ENCODE measurements around the gene RIBC2.
"Not testable (repeated sequence)": the region's sequence is repeated elsewhere in the genome, so short reads cannot be mapped to it uniquely, and the experiment has no call there.

Gene RIBC2

GRCh38 chr22:45450101-45450785 is 36.8 kb downstream of the RIBC2 start:
- TF ChIP-seq ZNF274 (IDR thresholded peaks at IDR 0.05; ENCODE audit: low read depth, low read length): no peak
- H3K4me3 ChIP-seq (ENCODE audit: low read length): no peak overlapping the region

DNA sequence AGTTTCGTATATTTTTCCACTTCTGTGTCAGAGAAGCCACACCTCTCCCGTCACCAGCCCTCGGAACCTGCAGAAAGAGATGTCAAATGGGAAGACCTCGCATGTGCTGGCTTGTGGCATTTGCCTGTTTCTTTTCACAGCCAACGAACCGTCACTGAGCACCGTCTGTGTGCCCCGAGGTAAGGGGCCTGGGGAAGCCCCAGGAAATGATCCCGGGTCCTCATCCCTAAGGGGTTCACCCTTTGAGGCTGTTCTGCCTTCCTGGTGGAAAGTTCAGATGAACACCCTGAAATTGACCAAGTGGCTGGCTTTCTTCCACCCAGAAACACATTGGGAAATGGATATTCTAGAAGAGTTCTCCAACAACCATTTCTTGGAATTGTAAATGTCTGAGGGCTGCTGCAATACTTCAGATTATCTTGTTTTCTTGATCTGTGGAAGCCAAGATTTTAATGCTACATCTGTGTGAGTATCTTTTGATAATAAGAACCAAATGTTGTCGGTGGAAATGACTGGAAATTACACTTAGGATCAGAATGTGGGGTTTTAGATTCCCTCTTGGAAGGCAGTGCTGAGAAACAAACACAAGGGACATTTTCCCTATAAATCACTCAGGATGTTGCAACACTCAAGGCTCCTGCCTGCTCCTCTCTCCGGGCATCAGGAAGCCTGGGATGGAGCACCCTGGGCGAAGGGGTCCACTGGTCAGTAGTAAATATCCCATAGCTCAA is 37.6 kb downstream of the RIBC2 start:
- no peak for TF ChIP-seq ZNF274 (IDR thresholded peaks at IDR 0.05; ENCODE audit: low read depth, low read length)
- no peak overlapping the region for H3K4me3 ChIP-seq (ENCODE audit: low read length)

GRCh38 chr22:45451972-45452371 is 38.5 kb downstream of the RIBC2 start:
- no peak overlapping the region for H3K4me3 ChIP-seq (ENCODE audit: low read length)
- no peak for TF ChIP-seq ZNF274 (IDR thresholded peaks at IDR 0.05; ENCODE audit: low read depth, low read length)

DNA sequence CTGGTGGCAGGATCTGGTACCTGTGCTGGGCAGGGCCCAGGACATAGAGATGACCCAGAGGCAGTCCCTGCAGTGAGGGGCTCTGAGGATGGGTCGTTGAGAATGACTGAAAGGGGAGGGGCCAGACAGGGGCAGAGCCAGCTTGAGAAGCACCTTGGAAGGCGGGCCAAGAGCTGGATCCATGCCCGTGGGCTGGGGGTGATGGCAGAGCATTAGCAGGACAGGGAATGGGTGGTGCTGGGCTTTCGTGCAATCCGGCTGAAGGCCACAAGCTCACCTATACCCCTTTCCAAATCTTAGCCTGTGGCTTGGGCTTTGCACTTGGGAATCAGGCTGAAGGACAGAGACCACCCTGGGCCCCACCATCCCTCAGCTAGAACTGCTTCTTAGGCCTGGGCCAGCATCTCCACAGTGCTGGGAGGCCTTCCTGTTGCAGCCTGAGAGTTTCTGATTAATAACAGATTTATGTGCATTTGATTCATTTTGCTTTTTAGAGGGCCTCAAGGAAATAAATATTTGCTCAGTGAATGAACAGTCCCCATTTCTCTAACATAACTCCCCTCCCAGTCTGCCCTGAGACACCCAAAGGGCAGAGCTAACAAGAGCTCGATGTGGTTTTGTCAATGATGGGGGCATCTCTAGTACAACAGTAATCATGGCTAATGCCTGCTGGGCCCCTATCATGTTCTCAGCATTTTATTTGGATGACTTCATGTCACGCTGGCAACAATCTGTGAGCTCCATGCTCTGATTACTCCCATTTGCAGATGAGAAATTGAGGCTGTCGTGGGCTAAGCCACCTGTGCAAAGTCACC is 39.3 kb downstream of the RIBC2 start:
- TF ChIP-seq ZNF274 (IDR thresholded peaks at IDR 0.05; ENCODE audit: low read depth, low read length): no peak

GRCh38 chr22:45453764-45454163 is 40.3 kb downstream of the RIBC2 start:
- no peak overlapping the region for H3K4me3 ChIP-seq (ENCODE audit: low read length)
- TF ChIP-seq ZNF274 (IDR thresholded peaks at IDR 0.05; ENCODE audit: low read depth, low read length): no peak

More for the DNA sequence above, 39.3 kb downstream of the RIBC2 start:
- no peak overlapping the region for H3K4me3 ChIP-seq (ENCODE audit: low read length)

GRCh38 chr22:45454275-45454674 is 40.8 kb downstream of the RIBC2 start:
- TF ChIP-seq ZNF274 (IDR thresholded peaks at IDR 0.05; ENCODE audit: low read depth, low read length): no peak
- no peak overlapping the region for H3K4me3 ChIP-seq (ENCODE audit: low read length)

GRCh38 chr22:45455212-45455611 is 41.7 kb downstream of the RIBC2 start:
- H3K4me3 ChIP-seq (ENCODE audit: low read length): no peak overlapping the region

DNA sequence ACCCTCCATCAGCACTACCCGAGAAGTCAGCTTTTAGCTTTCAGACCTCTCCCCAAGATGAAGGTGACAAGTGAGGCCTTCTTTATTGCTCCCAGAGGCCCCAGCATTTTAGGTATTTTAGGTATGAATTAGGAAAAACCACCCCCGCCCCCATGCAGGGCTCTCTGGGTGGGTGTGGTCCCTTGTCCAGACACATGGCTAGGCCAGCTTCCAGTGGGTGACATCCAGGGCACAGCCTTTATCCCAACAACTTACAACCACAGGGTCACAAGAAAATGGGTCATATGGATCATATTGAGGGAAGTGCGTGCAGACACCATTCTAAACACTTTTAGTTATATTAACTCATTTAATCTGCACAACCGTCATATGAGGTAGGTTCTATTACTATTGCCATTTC is 42.1 kb downstream of the RIBC2 start:
- H3K4me3 ChIP-seq (ENCODE audit: low read length): no peak overlapping the region
- no peak for TF ChIP-seq ZNF274 (IDR thresholded peaks at IDR 0.05; ENCODE audit: low read depth, low read length)

More at GRCh38 chr22:45455212-45455611, 41.7 kb downstream of the RIBC2 start:
- TF ChIP-seq ZNF274 (IDR thresholded peaks at IDR 0.05; ENCODE audit: low read depth, low read length): no peak

GRCh38 chr22:45456811-45457210 is 43.3 kb downstream of the RIBC2 start:
- TF ChIP-seq ZNF274 (IDR thresholded peaks at IDR 0.05; ENCODE audit: low read depth, low read length): no peak

GRCh38 chr22:45458532-45458931 is 45.0 kb downstream of the RIBC2 start:
- H3K4me3 ChIP-seq (ENCODE audit: low read length): no peak overlapping the region
- no peak for TF ChIP-seq ZNF274 (IDR thresholded peaks at IDR 0.05; ENCODE audit: low read depth, low read length)

More at GRCh38 chr22:45456811-45457210, 43.3 kb downstream of the RIBC2 start:
- H3K4me3 ChIP-seq (ENCODE audit: low read length): no peak overlapping the region

DNA sequence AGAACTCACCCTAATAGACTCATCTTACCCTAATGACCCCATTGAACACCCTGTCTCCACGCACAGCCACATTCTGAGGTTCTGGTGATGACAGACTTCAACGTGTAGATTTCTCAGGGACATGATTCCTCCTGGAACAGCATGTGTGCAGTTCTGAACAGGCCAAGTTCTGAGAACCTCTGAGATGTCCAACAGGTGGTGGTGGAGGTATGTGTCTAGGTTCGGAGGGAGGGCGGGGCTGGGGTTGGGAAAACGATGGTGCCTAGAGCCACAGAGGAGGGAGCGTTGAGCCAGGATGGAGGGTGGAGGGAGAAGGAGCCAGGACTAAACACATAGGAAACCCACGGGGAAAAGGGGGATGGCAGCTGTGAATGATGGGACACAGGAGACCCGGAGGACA is 45.7 kb downstream of the RIBC2 start:
- H3K4me3 ChIP-seq (ENCODE audit: low read length): no peak overlapping the region

DNA sequence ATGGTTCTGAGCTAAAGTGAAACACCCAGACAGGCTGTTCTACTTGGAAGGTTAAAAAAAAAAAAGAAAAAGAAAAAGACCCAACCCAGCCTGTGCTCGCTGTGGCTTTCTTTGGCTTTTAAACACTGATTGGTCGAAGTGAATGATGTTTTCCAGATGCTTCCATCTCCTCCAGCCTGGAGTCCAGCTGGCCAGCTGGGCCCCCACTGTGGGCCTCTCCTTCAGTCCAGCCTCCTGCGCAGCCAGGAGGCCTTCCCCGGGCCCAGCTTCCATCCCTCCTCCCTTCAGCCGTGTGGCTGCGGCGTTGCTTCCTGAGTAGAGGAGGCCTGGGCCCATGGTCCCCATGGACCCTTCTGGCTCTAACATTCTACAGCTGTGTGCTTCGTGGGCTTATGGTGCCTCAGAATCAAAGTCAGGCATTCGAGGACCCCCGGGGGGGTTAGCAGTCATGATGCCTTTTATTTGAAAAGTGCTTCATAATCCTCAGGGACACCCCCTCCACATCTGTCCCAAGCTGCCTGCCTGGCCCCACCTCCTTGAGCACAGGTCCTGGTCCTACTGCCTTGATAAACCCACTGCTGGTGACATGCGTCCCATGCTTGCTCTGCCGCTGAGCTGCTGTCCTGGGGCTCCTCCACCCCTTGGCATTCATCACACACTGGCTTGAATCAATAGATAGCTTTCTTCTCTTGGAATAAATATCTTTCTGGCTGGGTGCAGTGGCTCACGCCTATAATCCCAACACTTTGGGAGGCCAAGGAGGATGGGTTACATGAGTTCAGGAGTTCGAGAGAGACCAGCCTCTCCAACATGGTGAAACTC is 47.0 kb downstream of the RIBC2 start:
- no peak for TF ChIP-seq ZNF274 (IDR thresholded peaks at IDR 0.05; ENCODE audit: low read depth, low read length)
- no peak overlapping the region for H3K4me3 ChIP-seq (ENCODE audit: low read length)

More for the DNA sequence above, 45.7 kb downstream of the RIBC2 start:
- TF ChIP-seq ZNF274 (IDR thresholded peaks at IDR 0.05; ENCODE audit: low read depth, low read length): no peak

DNA sequence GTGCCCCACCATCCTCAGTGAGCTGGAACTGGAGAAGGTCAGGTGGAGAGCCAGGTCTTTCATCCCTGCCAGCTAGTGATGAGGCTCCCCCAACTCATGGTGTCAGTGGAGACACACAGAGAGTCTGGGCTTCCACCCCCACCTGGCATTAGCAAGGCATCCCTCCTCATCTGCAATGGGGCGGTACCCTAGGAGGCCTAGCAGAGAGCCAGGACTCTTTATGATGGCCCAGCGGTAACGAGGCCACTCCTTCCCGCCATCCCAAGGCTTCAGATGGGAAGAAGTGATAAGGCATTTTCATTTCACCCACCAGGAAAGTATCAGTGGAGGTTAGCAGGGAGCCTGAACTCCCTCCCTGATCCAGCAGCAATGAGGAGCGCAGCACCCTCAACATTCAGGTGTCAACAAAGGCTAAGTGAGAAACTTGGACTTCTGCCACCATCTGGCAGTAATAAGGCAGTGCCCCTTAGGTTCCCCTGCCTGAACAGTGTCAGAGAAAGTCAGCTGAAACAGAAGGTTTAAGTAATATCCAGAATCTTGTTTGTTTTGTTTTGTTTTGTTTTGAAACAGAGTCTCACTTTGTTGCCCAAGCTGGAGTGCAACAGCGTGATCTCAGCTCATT is 48.7 kb downstream of the RIBC2 start:
- H3K4me3 ChIP-seq (ENCODE audit: low read length): no peak overlapping the region
- TF ChIP-seq ZNF274 (IDR thresholded peaks at IDR 0.05; ENCODE audit: low read depth, low read length): no peak

- H3K4me3 ChIP-seq (ENCODE audit: low read length): not testable (repeated sequence)
Observed at GRCh38 chr22:45463691-45464090, 50.2 kb downstream of the RIBC2 start.
